ENCODE measurements around the gene IRAK3.

IRAK3 gene

DNA sequence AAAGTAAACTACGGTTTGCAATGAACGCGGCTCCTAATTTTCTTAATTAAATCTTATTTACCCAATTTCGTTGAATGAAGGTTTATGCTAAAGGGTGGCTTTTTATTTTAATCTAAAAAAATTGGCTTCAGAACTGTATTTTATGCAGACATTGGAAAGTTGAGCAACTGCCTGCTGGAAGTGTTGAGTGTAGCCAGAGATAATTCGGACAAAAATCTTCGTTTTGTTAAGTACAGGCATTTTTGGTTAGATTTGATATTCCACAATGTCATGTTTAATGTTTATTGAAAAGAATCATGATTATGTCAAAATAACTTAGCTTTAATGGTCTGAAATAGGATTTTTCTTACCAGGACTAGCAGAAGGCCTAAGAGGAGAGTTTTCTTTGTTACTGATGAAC is 875 bp downstream of the IRAK3 start:
- Histone ChIP-seq H3K9ac (no peak overlapping the region), H3K27ac (no peak overlapping the region), H3K9me3 (peaks cover 26% of the 10 kb centered on the region), H3K4me1 (peaks cover 8% of the 10 kb centered on the region; the same call in 1 of the 2 replicates), H3K4me2 (no peak overlapping the region), H3K27me3 (peaks cover 50% of the 10 kb centered on the region), H4K20me1 (no peaks in the 10 kb centered on the region), H3K4me3 (no peak overlapping the region), H3K36me3 (no peaks in the 10 kb centered on the region)
- no peak for TF ChIP-seq Cebpa-rat (IDR thresholded peaks at IDR 0.05)

DNA sequence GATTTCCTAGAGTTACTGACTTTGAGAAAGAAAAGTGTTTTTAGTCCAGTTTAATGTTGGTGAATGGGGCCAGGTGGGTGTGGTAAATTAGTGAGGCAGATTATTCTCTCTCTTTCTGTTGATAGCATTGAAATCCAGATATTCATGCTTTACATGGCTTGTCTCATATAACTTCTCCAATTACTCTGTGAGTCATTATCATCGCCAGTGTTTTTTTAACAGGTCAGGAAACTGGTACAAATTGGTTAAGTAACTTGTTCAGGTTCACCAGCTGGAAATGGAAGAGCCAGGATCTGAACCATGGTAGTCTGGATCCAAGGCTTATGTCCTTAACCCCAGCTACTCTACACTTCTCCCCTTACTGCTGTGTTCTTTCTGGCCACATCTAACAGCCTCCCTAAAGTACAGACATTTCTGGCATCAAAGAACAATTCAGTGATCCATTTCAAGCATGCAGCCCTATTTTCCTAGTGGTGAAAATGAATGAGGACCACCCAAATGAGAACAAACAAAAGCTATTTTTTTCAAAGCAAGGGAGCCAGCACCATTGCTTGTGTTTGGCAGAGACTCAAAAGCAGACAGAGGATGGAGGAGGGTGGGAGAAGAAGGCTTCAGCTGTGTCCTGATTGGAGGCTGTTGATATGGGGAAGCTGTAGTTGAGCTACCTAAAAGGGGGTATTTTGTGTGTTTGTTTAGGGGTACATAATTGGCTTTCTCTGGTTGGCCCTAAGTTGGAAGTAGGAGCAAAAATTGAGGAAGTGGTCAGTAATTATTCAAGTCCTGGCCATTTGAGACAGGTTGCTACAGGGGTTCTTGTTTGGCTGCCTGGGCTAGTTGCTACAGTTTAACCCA is 1.7 kb downstream of the IRAK3 start:
- Histone ChIP-seq H3K27me3 (peaks cover 50% of the 10 kb centered on the region), H3K27ac (no peak overlapping the region), H3K4me3 (no peak overlapping the region), H3K9ac (no peak overlapping the region), H4K20me1 (no peaks in the 10 kb centered on the region), H3K9me3 (peaks cover 26% of the 10 kb centered on the region), H3K4me1 (peaks cover 8% of the 10 kb centered on the region; the same call in 1 of the 2 replicates), H3K4me2 (no peak overlapping the region), H3K36me3 (no peaks in the 10 kb centered on the region)
- TF ChIP-seq Cebpa-rat (IDR thresholded peaks at IDR 0.05) = no peak

DNA sequence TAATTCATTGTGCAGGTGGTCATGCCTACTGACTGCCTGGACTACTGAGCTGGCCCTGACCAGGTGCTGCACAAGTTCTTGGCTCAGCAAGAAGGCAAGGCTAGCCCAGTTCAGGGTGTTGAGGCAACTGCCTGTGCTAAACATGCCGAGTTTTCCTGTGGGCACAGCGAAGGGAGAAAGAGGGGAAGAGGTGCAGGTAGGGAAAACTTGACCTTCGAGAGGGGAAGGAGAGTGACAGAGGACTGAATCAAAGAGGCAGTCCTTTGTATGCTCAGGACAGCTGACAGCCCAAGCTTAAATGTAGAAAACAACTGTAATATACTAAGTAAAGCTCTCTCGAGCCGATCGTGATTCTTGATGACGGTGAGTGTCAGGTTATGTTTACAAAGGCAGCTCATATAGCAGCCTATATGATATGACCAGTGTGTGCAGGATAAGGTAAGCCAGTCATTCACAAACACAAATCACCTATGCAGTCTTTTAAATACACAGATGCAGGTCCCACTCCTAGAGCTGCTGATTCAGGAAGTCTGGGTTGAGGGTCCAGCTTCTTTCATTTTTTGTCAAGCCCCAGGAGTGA is 2.6 kb downstream of the IRAK3 start:
- TF ChIP-seq Cebpa-rat (IDR thresholded peaks at IDR 0.05) = no peak
- Histone ChIP-seq H3K4me3 (no peak overlapping the region), H3K9me3 (peaks cover 26% of the 10 kb centered on the region), H3K4me1 (peaks cover 8% of the 10 kb centered on the region; the same call in 1 of the 2 replicates), H3K27me3 (peaks cover 50% of the 10 kb centered on the region), H4K20me1 (no peaks in the 10 kb centered on the region), H3K36me3 (no peaks in the 10 kb centered on the region), H3K4me2 (no peak overlapping the region), H3K9ac (no peak overlapping the region), H3K27ac (no peak overlapping the region)

DNA sequence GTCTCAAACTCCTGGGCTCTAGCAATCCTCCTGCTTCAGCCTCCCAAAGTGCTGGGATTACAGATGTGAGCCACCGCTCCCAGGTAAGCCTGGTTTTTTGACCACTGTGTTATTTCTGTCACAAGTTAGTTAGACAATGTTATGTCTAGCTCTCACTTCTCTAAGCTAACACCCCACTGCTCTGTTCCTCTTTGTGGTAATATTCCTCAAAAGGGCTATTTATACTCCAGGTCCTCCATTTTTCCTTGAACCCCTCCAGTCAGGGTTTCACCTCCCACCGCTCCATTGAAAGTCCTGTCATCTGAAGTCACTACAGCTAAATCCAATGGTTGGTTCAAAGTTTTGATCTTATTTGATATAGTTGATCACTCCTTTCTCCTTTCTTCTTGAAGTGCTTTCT is 5.1 kb downstream of the IRAK3 start:
- Histone ChIP-seq H4K20me1 (no peaks in the 10 kb centered on the region), H3K9me3 (peaks cover 5% of the 10 kb centered on the region), H3K4me2 (no peak overlapping the region), H3K4me1 (0 out of 2 replicates have a peak, but pooled peaks cover 3% of the 10 kb centered on the region), H3K27ac (no peak overlapping the region), H3K9ac (no peak overlapping the region), H3K27me3 (peaks cover 27% of the 10 kb centered on the region), H3K36me3 (no peaks in the 10 kb centered on the region), H3K4me3 (no peak overlapping the region)
- TF ChIP-seq Cebpa-rat (IDR thresholded peaks at IDR 0.05) = no peak

DNA sequence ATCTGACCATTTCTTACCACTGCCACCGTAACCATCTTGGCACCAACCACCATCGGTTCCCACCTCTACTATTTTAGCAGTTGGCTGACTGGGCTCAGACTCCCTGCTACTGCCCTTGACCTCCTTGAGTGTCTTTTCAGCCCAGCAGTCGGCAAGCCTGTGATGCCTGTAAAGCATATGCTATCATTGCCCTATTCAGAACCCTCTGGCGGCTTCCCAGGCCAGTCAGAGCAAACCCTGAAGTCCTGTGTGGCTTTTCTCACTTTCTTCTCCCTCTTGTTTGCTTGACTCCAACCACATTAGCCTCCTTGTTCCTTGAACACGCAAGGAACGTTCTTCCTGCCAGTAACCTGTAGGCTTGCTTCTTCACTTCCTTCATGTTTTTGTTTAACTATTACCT is 6.2 kb downstream of the IRAK3 start:
- no peaks in the 10 kb centered on the region for H3K36me3 ChIP-seq
- H4K20me1 ChIP-seq = no peaks in the 10 kb centered on the region
- no peak overlapping the region for H3K27ac ChIP-seq
- H3K27me3 ChIP-seq = peaks cover 15% of the 10 kb centered on the region
- H3K4me1 ChIP-seq = no peaks in the 10 kb centered on the region
- H3K4me2 ChIP-seq = no peak overlapping the region
- TF ChIP-seq Cebpa-rat (IDR thresholded peaks at IDR 0.05) = no peak
- no peak overlapping the region for H3K9ac ChIP-seq
- no peaks in the 10 kb centered on the region for H3K9me3 ChIP-seq
- no peak overlapping the region for H3K4me3 ChIP-seq

DNA sequence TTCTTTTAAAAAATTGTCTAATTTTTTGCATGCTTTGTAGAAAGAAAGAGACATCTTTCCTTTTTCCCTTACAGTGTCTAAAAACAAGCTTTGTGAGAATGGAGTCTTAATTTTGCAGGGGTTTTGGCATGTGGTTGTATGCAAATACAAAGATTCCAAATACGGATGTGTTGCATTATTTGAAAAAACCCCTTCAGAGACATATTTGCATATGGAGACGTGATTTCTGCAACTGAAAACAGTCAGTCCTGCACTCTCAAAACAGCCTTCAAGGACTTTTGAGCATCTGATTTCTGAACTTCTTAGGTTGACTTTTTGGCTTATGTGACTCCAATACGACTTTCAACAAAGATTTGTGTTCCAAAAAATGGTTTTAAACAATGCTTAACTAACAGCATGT is 7.8 kb downstream of the IRAK3 start:
- Histone ChIP-seq H3K36me3 (no peaks in the 10 kb centered on the region), H3K27ac (no peak overlapping the region), H3K9me3 (no peaks in the 10 kb centered on the region), H3K27me3 (no peaks in the 10 kb centered on the region; the same call in 1 of the 2 replicates), H3K9ac (no peak overlapping the region), H4K20me1 (no peaks in the 10 kb centered on the region), H3K4me2 (no peak overlapping the region), H3K4me3 (no peak overlapping the region), H3K4me1 (no peaks in the 10 kb centered on the region)
- TF ChIP-seq Cebpa-rat (IDR thresholded peaks at IDR 0.05) = no peak

DNA sequence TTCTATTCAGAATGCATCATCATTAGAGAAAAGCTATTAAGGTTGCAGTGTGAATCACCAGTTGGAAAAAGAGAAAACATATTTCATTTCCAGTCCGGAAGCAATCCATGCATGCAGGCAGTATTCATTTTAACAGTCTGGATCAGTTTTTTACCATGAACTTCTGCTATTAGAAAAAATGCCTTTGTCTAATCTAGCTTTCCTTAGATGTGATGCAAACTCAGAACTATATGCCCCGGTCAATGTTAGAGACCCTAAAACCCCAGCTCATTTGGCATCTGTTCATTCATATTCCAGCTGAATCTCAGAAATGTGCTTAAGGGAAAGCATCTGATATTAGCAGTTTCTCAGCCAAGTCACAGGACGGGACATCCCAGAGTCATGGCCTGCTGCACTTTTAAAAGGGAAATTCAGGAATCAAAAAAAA is 8.5 kb downstream of the IRAK3 start:
- H3K36me3 ChIP-seq = no peaks in the 10 kb centered on the region
- H3K27ac ChIP-seq = no peak overlapping the region
- no peaks in the 10 kb centered on the region for H3K27me3 ChIP-seq
- H3K4me1 ChIP-seq = no peaks in the 10 kb centered on the region
- no peak overlapping the region for H3K4me3 ChIP-seq
- no peaks in the 10 kb centered on the region for H3K9me3 ChIP-seq
- no peaks in the 10 kb centered on the region for H4K20me1 ChIP-seq
- H3K4me2 ChIP-seq = no peak overlapping the region
- no peak for TF ChIP-seq Cebpa-rat (IDR thresholded peaks at IDR 0.05)
- no peak overlapping the region for H3K9ac ChIP-seq

DNA sequence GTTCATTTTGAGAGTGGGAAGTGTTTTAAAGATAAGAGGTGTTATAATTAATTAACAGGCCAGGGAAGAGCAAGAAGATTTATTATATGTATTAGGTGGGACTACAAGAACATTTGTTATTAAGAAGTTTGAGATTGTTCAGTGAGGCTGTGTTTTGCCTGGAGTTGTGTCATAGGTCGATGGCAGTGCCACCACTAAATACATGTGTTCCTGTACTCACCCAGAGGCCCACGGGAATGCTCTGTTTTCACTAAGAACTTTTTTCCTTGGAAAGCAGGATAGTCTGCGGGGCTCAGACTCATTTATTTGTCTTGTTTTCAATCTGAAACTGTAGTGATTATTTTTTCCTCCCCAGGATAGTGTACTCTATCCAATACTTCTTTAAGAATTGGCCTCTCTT is 10.1 kb downstream of the IRAK3 start:
- TF ChIP-seq Cebpa-rat (IDR thresholded peaks at IDR 0.05) = no peak
- Histone ChIP-seq H3K27ac (no peak overlapping the region), H3K27me3 (no peaks in the 10 kb centered on the region), H3K4me3 (no peak overlapping the region), H3K4me2 (no peak overlapping the region), H3K4me1 (no peaks in the 10 kb centered on the region), H3K36me3 (no peaks in the 10 kb centered on the region), H3K9me3 (no peaks in the 10 kb centered on the region), H3K9ac (no peak overlapping the region), H4K20me1 (no peaks in the 10 kb centered on the region)

DNA sequence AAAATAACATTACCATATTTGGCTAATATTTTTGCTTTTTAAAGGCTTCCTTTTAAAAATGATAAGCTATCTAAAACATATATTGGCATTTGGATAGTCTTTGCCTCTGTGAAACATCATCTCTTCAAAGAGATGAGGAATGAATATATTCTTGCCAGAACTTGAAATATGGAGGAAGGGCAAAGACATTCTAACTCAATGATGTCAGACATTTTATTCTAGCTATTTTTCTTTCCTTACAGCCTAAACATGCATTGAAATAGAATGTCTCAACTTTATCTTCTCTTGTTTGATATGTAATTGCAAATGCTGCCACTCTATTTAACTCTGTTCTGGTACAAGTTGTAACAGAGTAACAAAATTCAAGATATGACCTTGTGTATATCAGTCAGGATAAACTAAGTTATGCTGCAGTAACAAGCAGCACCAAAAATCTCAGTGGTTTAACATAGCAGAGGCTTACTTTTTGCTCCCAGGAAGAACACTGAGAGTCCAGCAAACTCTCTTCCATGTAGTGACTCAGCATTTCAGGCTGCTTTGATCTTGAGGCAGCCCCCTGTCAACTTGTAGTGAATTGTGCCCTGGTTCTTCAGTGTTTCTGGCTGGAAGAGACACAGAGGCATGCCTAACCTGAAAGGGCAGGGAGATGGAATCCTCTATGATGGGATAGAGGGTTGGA is 11.0 kb downstream of the IRAK3 start:
- Histone ChIP-seq H3K9me3 (no peaks in the 10 kb centered on the region), H3K4me3 (no peak overlapping the region), H3K27me3 (no peaks in the 10 kb centered on the region), H3K4me2 (no peak overlapping the region), H3K27ac (no peak overlapping the region), H3K4me1 (no peaks in the 10 kb centered on the region), H3K9ac (no peak overlapping the region), H3K36me3 (no peaks in the 10 kb centered on the region), H4K20me1 (no peaks in the 10 kb centered on the region)
- no peak for TF ChIP-seq Cebpa-rat (IDR thresholded peaks at IDR 0.05)

DNA sequence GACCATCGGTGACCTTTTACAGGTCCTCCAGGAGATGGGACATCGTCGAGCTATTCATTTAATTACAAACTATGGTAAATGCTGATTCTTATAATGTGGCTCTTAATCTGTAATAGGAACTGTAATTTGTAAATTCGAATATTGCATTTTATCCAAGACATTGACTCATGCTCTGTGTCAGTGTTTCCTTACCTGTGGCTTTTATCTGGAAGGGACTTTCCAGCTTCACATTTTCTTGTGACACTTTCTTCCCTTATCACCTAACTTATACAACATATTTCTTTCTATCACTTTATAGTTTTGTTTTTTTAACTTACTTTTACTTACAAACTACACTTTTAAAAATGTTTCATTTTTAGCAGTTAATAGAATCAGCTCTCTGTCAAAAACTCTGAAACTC is 14.8 kb downstream of the IRAK3 start:
- no peak for TF ChIP-seq Cebpa-rat (IDR thresholded peaks at IDR 0.05)
- Histone ChIP-seq H3K4me1 (no peaks in the 10 kb centered on the region), H3K4me3 (no peak overlapping the region), H4K20me1 (no peaks in the 10 kb centered on the region), H3K36me3 (no peaks in the 10 kb centered on the region), H3K9ac (no peak overlapping the region), H3K9me3 (no peaks in the 10 kb centered on the region), H3K27ac (no peak overlapping the region), H3K4me2 (no peak overlapping the region), H3K27me3 (no peaks in the 10 kb centered on the region)
